ENCODE results near the gene DNALI1.

DNALI1 gene

DNA sequence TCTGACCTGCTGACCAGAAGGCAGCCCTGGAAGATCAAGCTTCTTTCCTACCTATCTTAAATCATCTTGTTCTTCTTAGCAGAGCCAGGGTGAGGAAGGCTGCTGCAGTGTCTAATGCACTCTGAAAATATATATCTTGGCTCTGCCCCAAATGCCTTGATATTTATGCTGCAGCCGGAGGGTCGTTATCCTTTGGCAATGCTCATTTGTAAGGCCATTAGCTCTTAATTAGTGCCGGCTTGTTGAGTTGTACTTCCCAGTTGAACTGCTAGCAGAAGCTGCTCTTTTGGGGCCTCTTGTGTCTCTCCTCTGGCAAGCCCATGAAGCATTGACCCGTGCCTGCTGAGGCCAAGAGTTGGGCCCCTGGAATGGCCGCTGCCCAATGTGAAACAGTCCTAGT, 43.2 kb downstream of the DNALI1 start:
- DNase-seq (ENCODE audit: low read depth in 2 of 3, low spot score in 1 of 3) = no peak

DNA sequence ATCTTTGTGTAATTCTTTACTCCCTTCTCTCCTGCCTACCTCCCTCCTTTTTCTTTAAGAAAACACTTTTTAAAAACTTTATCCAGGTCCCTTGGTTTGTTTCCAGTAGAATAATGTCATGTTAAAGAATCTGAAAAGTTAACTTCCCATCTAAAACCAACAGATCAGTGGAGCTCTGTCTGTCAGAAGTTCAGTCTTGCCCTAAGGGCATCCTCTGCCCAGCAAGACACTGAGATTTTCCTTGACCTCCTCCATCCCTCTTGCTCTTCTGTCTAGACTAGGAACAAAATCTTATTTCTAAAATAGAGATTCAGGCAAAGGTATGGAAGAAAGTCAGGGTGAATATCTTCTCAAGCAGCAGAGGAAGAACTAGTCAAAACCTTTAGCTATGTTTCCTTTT, 44.7 kb downstream of the DNALI1 start:
- no peak for DNase-seq (ENCODE audit: low read depth in 2 of 3, low spot score in 1 of 3)

- peak in 1 of 3 donors; percentile 26 for DNase-seq (ENCODE audit: low read depth in 2 of 3, low spot score in 1 of 3)
Observed at GRCh38 chr1:37602750-37603694, 46.3 kb downstream of the DNALI1 start.

GRCh38 chr1:37605061-37605650, 48.4 kb downstream of the DNALI1 start:
- DNase-seq (ENCODE audit: low read depth in 2 of 3, low spot score in 1 of 3) = no peak

DNA sequence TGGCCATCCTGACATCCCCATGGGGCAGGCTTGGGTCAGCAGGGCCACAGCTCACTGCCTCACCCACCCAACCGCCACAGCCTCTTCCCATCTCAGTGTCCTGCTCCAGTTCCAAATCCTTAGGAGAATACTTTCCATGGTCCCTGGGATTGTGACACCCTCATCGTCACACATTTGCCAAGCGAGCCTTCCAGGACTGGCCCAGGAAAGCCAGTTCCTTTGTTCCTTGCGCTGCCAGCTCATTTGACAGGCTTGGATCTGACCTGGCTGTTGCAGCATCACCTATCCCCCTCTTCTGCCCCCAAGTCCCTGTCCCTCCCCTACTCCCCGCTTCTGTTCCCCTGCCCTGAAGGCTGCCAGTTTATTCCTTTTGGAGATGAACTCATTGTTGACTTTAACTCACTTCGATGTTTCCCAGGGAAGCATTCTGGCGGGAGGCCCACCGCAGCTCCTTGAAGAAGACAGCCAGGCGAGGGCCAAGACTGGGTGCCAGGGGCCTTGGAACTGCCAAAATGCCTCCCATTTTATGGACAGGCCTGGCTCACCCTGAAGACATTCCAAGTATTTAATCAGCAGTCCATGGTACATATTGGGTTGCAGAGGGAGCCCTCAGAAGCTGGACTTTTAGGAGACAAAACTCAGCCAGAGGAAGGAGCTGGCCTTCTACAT, 49.2 kb downstream of the DNALI1 start:
- no peak for DNase-seq (ENCODE audit: low read depth in 2 of 3, low spot score in 1 of 3)

DNA sequence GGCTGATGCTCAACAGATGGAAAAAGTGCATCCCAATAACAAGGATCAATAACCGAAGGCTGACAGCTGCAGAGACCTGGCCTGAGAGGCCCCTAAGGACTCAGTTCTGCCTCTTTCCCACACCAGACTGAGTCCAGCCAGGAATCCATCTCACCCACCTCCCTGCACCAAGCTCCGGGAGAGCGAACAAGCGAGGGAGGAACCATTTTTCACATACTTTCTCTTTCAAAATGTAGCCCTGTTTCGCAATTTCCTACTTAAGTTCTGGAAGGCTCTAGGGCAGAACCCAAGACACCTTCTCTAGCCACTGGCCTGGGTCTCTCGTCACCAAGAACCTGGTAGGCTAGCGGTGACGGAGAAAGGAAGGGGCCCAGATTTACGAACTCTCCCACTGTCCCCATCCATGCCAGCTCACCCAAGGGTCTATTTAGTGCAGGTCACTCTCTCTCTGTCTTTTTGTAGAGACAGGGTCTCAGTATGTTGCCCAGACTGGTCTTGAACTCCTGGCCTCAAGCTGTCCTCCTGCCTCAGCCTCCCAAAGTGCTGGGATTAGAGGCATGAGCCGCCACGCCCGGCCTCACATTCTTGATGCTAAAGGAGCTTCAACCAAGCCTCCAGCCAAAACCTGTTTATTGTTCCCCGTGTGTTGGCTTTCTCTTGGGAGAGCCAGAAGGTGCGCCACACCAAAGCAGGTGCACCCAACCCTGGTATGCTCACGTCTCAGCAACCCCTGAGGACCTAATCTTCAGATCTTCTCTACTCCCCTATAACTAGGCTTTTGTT, 49.9 kb downstream of the DNALI1 start:
- no peak for DNase-seq (ENCODE audit: low read depth in 2 of 3, low spot score in 1 of 3)

DNA sequence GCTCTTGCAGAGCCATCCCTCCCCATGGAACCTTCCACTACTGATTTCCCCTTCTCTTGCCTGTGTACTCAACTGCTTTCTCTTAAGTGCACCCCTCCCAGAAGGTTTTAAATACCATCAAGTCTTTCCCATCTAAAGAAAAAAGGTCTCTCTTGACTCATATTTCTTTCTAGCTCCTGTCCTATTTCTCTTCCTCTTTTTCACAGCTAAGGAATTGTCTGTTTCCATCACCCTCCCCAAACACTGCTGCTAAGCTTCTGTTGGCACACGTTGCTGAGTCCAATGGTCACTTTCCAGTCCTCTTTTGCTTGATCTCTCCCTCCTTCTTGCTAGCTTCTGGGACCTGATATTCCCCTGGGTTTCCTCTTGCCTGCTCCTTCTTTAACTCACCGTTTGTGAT, 52.3 kb downstream of the DNALI1 start:
- DNase-seq (ENCODE audit: low read depth in 2 of 3, low spot score in 1 of 3) = no peak

GRCh38 chr1:37609994-37610393, 53.3 kb downstream of the DNALI1 start:
- DNase-seq (ENCODE audit: low read depth in 2 of 3, low spot score in 1 of 3) = no peak

DNA sequence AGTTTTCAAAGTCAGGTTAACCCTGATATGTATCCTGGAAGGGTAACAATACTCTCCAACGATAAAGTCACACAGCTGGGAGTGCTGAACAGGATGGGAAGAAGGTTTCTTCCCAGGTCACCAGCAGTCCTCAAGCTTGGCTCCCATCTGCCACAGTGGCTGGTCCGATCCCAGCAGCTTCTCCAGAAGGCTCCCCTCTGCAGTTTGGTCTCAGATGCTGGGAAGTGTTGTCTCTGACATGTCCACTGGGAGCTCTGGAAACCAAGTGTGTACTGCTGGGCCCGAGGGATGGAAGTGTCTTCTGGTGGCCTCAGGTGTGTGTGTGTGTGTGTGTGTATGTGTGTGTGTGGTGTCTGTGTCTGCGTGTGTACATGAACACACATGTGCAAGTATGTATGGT, 55.4 kb downstream of the DNALI1 start:
- no peak for DNase-seq (ENCODE audit: low read depth in 2 of 3, low spot score in 1 of 3)

DNA sequence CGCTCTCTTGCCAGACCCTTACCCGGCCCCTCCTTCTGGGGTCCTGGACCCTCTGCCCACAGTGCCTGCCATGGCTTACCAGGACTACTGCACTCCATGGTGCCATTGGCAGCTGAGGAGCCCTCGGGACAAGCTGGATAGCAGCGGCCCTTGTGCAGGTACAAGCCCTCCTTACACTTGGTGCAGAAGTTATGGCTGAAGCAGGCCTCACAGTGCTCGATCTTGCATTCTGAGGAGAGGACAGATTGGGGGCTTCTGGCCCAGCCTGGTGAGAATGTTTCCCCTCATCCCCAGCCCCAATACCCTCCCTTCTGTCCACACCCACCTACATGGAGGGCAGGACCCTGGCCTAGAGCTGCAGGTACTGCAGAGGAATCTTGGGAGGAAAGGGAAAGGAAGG, 57.4 kb downstream of the DNALI1 start:
- no peak for DNase-seq (ENCODE audit: low read depth in 2 of 3, low spot score in 1 of 3)

GRCh38 chr1:37616330-37616729, 59.6 kb downstream of the DNALI1 start:
- no peak for DNase-seq (ENCODE audit: low read depth in 2 of 3, low spot score in 1 of 3)
